HL-60 (cell line): ENCODE results near the gene XPNPEP2.

ENCODE experiments used
- DNase-seq, 2 experiments: peaks; one replicate each; pipeline ENCODE4 v3.0.0-alpha.2; 2010 to 2020; ENCODE audit warnings: low read depth in 1 of 2, low spot score in 1 of 2
- H3K27ac ChIP-seq: fragments of 250-450 bp; sonication (Bioruptor Pico); replicated peaks from 2 replicates; pipeline ENCODE4 v1.5.1; 2020; ENCODE audit warnings: mild to moderate bottlenecking, moderate library complexity
- H3K27me3 ChIP-seq: fragments of 250-450 bp; sonication (Bioruptor Pico); 2 replicates; pipeline ENCODE4 v1.5.1; 2021; ENCODE audit warnings: mild to moderate bottlenecking, moderate library complexity; ENCODE audit not compliant: insufficient read depth, poor library complexity, severe bottlenecking
- H3K4me3 ChIP-seq: replicated peaks from 2 replicates; pipeline ENCODE4 v1.5.1; 2011; ENCODE audit warnings: mild to moderate bottlenecking, control low read depth, low read length; ENCODE audit not compliant: insufficient read depth
- CTCF ChIP-seq: IDR thresholded peaks from one replicate; pipeline ENCODE4 v1.5.1; 2011; ENCODE audit warnings: low read length, control low read depth, inconsistent platforms; ENCODE audit not compliant: insufficient read depth
- GABPA ChIP-seq: IDR thresholded peaks from 2 replicates; pipeline ENCODE4 v1.6.1; 2012; ENCODE audit warnings: low read depth
- POLR2AphosphoS5 ChIP-seq: IDR thresholded peaks from 2 replicates; pipeline ENCODE4 v1.6.1; 2012; ENCODE audit warnings: low read depth
- REST ChIP-seq: IDR thresholded peaks from 2 replicates; pipeline ENCODE4 v1.6.1; 2012; ENCODE audit warnings: low read depth; ENCODE audit not compliant: insufficient replicate concordance
- SPI1 ChIP-seq: IDR thresholded peaks from 2 replicates; pipeline ENCODE4 v1.6.1; 2012; ENCODE audit warnings: low read depth, mild to moderate bottlenecking, borderline replicate concordance

XPNPEP2 gene

DNA sequence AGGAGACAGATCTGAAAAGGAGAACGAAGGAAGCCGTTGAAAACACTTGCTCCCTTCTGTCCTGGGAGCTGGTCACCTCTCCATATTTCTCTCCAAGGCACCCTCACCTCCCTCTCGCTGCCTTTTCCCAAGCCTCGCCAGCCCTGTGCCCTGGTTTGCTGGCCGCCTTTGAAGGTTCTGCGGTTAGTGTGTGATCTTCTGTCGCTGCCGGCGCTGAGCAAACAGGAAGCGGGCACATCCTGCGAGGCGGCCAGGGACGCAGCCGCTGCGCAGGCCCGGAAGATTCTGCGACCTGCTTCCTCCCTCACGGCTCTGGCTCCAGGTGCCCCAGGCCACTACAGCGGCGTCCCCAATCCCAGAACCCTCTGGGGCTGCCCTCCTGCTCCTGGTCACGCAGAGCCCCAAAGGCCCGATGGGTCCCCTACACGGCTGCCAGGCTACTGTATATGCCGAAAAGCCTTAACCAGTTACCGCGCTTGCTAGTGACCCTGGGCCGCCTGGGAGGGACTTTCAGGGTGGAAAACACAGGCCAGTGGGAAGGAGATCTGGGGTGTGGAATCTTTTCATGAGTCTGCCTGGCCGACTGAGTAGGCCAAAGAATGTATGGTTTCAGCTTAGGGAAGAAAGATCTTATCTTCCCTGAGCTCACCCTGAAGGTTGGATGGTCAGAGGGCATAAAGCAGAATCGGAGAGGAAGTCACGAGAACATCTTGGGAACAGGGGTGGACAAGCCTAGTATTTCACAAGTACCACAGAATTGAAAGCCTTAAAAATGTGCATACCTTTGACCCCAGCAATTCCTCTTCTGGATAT lies 38.6 kb downstream of the XPNPEP2 start:
- no peak for TF ChIP-seq GABPA
- TF ChIP-seq CTCF: no peak
- TF ChIP-seq SPI1: peak; percentile 58; the same call in 1 of the 2 replicates
- 0 out of 2 replicates have a peak, but pooled peaks have one; percentile 43 for TF ChIP-seq POLR2AphosphoS5
- no peak for TF ChIP-seq REST
- peak overlapping the region; percentile 90 for H3K27ac ChIP-seq
- H3K4me3 ChIP-seq: peak overlapping the region; percentile 21
- peak; percentile 58 to 82 for DNase-seq
- no peaks in the 10 kb centered on the region for H3K27me3 ChIP-seq

DNA sequence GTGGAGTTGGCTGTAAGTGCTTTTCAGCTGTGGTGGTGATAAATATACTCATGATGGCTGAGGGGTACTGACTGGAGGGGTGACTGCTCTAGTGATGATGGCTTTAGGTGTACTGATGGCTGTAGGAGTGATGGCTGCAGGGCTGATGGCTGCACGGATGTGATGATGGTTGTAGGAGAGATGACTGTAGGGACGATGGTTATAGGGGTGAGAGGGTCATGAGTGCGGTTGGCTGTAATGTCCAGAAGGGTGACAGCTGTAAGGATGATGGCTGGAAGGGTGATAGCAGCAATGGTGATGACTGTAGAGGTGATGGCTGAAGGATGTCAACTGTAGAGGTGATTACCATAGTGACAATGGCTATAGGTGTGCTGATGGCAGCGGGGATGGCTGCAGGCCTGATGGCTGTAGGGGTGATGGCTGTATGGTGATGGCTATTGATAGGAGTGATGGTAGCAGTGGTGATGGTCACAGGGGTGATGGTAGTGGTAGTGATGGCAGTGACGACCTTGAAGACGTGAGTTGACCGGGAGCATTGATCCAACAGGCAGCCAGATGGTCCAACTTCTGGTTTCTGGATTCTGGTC lies 40.4 kb downstream of the XPNPEP2 start:
- peak overlapping the region; percentile 90 for H3K27ac ChIP-seq
- no peaks in the 10 kb centered on the region for H3K27me3 ChIP-seq
- TF ChIP-seq POLR2AphosphoS5: no peak
- TF ChIP-seq CTCF: no peak
- TF ChIP-seq SPI1: no peak
- no peak for TF ChIP-seq GABPA
- no peak for TF ChIP-seq REST
- H3K4me3 ChIP-seq: peak overlapping the region; percentile 62; the same call in 1 of the 2 replicates
- no peak for DNase-seq

DNA sequence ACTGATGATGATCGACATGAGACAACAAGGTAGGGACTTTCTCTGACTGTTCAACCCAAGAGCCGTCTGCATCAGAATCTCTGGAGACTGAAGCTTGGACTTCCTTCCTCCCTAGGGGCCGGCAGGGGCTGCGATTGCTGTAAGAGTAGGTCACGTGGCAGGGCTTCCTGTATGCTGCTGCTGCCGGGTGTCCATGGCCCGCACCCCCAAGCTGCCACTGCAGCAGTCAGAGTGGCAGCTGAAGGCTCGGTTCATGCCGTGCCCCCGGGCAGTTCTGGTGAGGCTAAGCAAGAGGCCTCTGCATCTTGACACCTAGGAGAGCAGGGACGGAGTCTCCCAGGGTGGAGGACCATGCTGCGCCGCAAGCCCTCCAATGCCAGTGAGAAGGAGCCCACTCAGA lies 41.0 kb downstream of the XPNPEP2 start, which contains the start of gene SASH3:
Gene SASH3 (plus strand): TSS at position 203 of the 400 bp plus-strand sequence. CDS start 149 bp downstream, at position 352.
- TF ChIP-seq POLR2AphosphoS5 (peak; percentile 39; the same call in 1 of the 2 replicates), CTCF (no peak), SPI1 (peak; percentile 72; the same call in 1 of the 2 replicates)
- H3K4me3 ChIP-seq: peak within 1 kb of the TSS; percentile 62
- no peaks in the 10 kb centered on the region for H3K27me3 ChIP-seq
- peak; percentile 69 to 88 for DNase-seq
- H3K27ac ChIP-seq: peak within 1 kb of the TSS; percentile 90
